H1 (cell line): ENCODE data around the gene GPR160. TPM values are rescaled to one million over a fixed set of nuclear protein-coding genes. Genes with fewer than 3 reads are reported as not detected.

Source experiments
- CBX5 ChIP-seq: fragments of 300-800, 300-1000 bp; sonication (generic); IDR thresholded peaks from 2 replicates; pipeline ENCODE4 v1.7.1; 2016; ENCODE audit warnings: antibody characterized with exemption, low read length, low read depth
- CHD1 ChIP-seq: IDR thresholded peaks from 2 replicates; pipeline ENCODE4 v1.6.1; 2012; ENCODE audit warnings: low read depth, low read length, improper control_type of control experiment
- CHD7 ChIP-seq: fragments of 300-600 bp; sonication (generic); IDR thresholded peaks from 2 replicates; pipeline ENCODE4 v1.7.1; 2012; ENCODE audit warnings: low read length, moderate library complexity, mild to moderate bottlenecking, inconsistent platforms; ENCODE audit not compliant: insufficient replicate concordance
- CTCF ChIP-seq, 3 experiments: IDR thresholded peaks; 1 replicate in 2 of 3; 2 replicates in 1 of 3; pipeline versions ENCODE4 v1.5.1 to v1.6.1; 2011; ENCODE audit warnings: low read length in 3 of 3, mild to moderate bottlenecking in 3 of 3, inconsistent platforms in 2 of 3, low read depth in 1 of 3, moderate library complexity in 1 of 3; ENCODE audit not compliant: insufficient read depth in 1 of 3; ENCODE audit errors: control extremely low read depth in 1 of 3
- MAX ChIP-seq: IDR thresholded peaks from 2 replicates; pipeline ENCODE4 v1.6.1; 2012; ENCODE audit warnings: inconsistent platforms
- NRF1 ChIP-seq: IDR thresholded peaks from 2 replicates; pipeline ENCODE4 v1.6.1; 2011; ENCODE audit warnings: mild to moderate bottlenecking, low read depth, low read length, improper control_type of control experiment
- SAP30 ChIP-seq: fragments of 300-600 bp; sonication (generic); IDR thresholded peaks from 2 replicates; pipeline ENCODE4 v1.7.1; 2012; ENCODE audit warnings: low read length, moderate library complexity, mild to moderate bottlenecking, inconsistent platforms; ENCODE audit not compliant: insufficient read depth, insufficient replicate concordance
- SRF ChIP-seq: IDR thresholded peaks from 2 replicates; pipeline ENCODE4 v1.6.1; 2011; ENCODE audit warnings: mild to moderate bottlenecking, low read depth, low read length, moderate library complexity
- TCF12 ChIP-seq: IDR thresholded peaks from 2 replicates; pipeline ENCODE4 v1.6.1; 2011; ENCODE audit warnings: low read depth, mild to moderate bottlenecking, low read length
- polyA plus RNA-seq, 7 experiments: library from polyadenylated mRNA; depleted of rRNA in 3 of 7; stranded (reverse) in 5 of 7; unstranded in 2 of 7; fragments of >200 nt in 5 of 7; fragments of 200-250 nt in 2 of 7; gene quantifications; 1 replicate in 5 of 7; 2 replicates in 1 of 7; 4 replicates in 1 of 7; pipeline versions ENCODE4 v1.2.1 to v1.2.3, GENCODE V29; 2011 to 2013; ENCODE audit warnings: missing spikeins in 2 of 7, mixed read lengths in 2 of 7
- total RNA-seq: library from RNA; stranded (reverse); fragmentation: NEBNext Ultra II Directional; extraction: Animal tissue kit (Norgen Biotek cat#: 25700); gene quantifications from 2 replicates; pipeline ENCODE4 v1.2.1, GENCODE V29; 2021

Gene GPR160
- total and polyA plus RNA-seq, 2 of the 8 experiments (the other 6 are each of a cell fraction or from before 2014, with no cell fraction given): 14.3 to 16.6 TPM

GRCh38 chr3:170055209-170055608, 17.4 kb downstream of the GPR160 start (continued):
- TF ChIP-seq CHD7: no peak
- no peak for TF ChIP-seq MAX
- no peak for TF ChIP-seq SRF
- no peak for TF ChIP-seq CTCF (IDR thresholded peaks at IDR 0.05; ENCODE audit: control extremely low read depth in 1 of 3, insufficient read depth in 1 of 3, low read depth in 1 of 3, low read length in 3 of 3)
- TF ChIP-seq CHD1: no peak
- no peak for TF ChIP-seq CBX5
- no peak for TF ChIP-seq NRF1
- TF ChIP-seq SAP30: no peak
- no peak for TF ChIP-seq TCF12
